ENCODE results near the gene AHI1. TPM values are rescaled to one million over a fixed set of nuclear protein-coding genes. Genes with fewer than 3 reads are reported as not detected.

AHI1 gene
- total RNA-seq, 1 donor from 2014 or later = 38.3 TPM

GRCh38 chr6:135395136-135395535 lies 102.4 kb downstream of the AHI1 start:
- no peak overlapping the region for H3K4me3 Mint-ChIP-seq (ENCODE audit: low read depth)
- no peaks in the 10 kb centered on the region for H3K9me3 Mint-ChIP-seq (ENCODE audit: low read depth)
- no peaks in the 10 kb centered on the region for H3K4me1 Mint-ChIP-seq (ENCODE audit: low read depth)
- DNase-seq (ENCODE audit: low spot score, unreplicated experiment) = no peak
- H3K27me3 Mint-ChIP-seq = no peaks in the 10 kb centered on the region
- TF ChIP-seq CTCF (IDR thresholded peaks at IDR 0.05; ENCODE audit: unreplicated experiment) = no peak
- no peak overlapping the region for H3K27ac Mint-ChIP-seq
- H3K36me3 Mint-ChIP-seq (ENCODE audit: insufficient read depth) = peaks cover 4% of the 10 kb centered on the region

- Mint-ChIP-seq H3K27me3 (no peaks in the 10 kb centered on the region), H3K4me3 (ENCODE audit: low read depth) (no peak overlapping the region), H3K36me3 (ENCODE audit: insufficient read depth) (peaks cover 3% of the 10 kb centered on the region), H3K9me3 (ENCODE audit: low read depth) (no peaks in the 10 kb centered on the region), H3K27ac (no peak overlapping the region), H3K4me1 (ENCODE audit: low read depth) (no peaks in the 10 kb centered on the region)
- TF ChIP-seq CTCF (IDR thresholded peaks at IDR 0.05; ENCODE audit: unreplicated experiment) = no peak
- DNase-seq (ENCODE audit: low spot score, unreplicated experiment) = no peak
These were observed 104.3 kb downstream of the AHI1 start for GRCh38 chr6:135393289-135393688.

- Mint-ChIP-seq H3K4me1 (ENCODE audit: low read depth) (peaks cover 2% of the 10 kb centered on the region), H3K27ac (no peak overlapping the region), H3K27me3 (no peaks in the 10 kb centered on the region), H3K36me3 (ENCODE audit: insufficient read depth) (peaks cover 8% of the 10 kb centered on the region), H3K9me3 (ENCODE audit: low read depth) (no peaks in the 10 kb centered on the region), H3K4me3 (ENCODE audit: low read depth) (no peak overlapping the region)
- TF ChIP-seq CTCF (IDR thresholded peaks at IDR 0.05; ENCODE audit: unreplicated experiment) = no peak
- DNase-seq (ENCODE audit: low spot score, unreplicated experiment) = no peak
These were observed 107.1 kb downstream of the AHI1 start for GRCh38 chr6:135390458-135390857.

- H3K4me1 Mint-ChIP-seq (ENCODE audit: low read depth) = peaks cover 6% of the 10 kb centered on the region
- H3K9me3 Mint-ChIP-seq (ENCODE audit: low read depth) = no peaks in the 10 kb centered on the region
- no peak overlapping the region for H3K4me3 Mint-ChIP-seq (ENCODE audit: low read depth)
- no peak overlapping the region for H3K27ac Mint-ChIP-seq
- no peak for TF ChIP-seq CTCF (IDR thresholded peaks at IDR 0.05; ENCODE audit: unreplicated experiment)
- H3K27me3 Mint-ChIP-seq = no peaks in the 10 kb centered on the region
- DNase-seq (ENCODE audit: low spot score, unreplicated experiment) = no peak
- H3K36me3 Mint-ChIP-seq (ENCODE audit: insufficient read depth) = peaks cover 9% of the 10 kb centered on the region
These were observed 112.2 kb downstream of the AHI1 start for GRCh38 chr6:135385299-135385698.

- Mint-ChIP-seq H3K4me1 (ENCODE audit: low read depth) (peaks cover 12% of the 10 kb centered on the region), H3K36me3 (ENCODE audit: insufficient read depth) (peaks cover 7% of the 10 kb centered on the region), H3K9me3 (ENCODE audit: low read depth) (no peaks in the 10 kb centered on the region), H3K27ac (no peak overlapping the region), H3K4me3 (ENCODE audit: low read depth) (no peak overlapping the region), H3K27me3 (no peaks in the 10 kb centered on the region)
- TF ChIP-seq CTCF (IDR thresholded peaks at IDR 0.05; ENCODE audit: unreplicated experiment) = peak; percentile 30
- DNase-seq (ENCODE audit: low spot score, unreplicated experiment) = no peak
These were observed 113.8 kb downstream of the AHI1 start for GRCh38 chr6:135383766-135384165.
